GM19240 (cell line): ENCODE data around the gene APMAP.

Experiments
- DNase-seq: peaks from one replicate; pipeline ENCODE4 v3.0.0; 2011; ENCODE audit warnings: low spot score; ENCODE audit not compliant: insufficient read length

APMAP gene

DNA sequence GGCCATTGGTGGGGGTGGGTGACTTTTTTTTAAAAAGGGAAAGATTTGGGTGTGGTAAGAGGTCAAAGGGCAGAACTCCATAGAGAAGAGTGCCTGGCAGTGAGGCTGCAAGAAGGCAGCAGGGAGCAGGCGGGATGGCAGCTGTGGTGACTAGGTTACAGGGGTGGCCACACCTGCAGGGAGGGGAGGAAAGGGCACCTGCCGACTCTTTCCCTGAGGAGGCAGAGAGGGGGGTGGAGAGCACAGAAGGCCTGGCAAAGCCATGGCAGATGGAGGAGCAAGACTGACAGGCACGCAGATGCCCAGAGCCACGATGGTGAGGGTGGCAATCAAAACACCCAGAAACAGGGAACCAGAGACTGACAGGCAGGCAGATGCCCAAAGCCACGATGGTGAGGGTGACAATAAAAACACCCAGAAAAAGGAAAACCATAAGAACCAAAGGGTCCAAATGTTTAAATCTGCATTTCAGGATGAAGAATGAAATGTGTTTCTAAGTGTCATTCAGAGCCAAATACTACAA lies 24.2 kb downstream of the APMAP start:
- no peak for DNase-seq

- no peak for DNase-seq
These were observed 26.1 kb downstream of the APMAP start for GRCh38 chr20:24966317-24967012.

DNA sequence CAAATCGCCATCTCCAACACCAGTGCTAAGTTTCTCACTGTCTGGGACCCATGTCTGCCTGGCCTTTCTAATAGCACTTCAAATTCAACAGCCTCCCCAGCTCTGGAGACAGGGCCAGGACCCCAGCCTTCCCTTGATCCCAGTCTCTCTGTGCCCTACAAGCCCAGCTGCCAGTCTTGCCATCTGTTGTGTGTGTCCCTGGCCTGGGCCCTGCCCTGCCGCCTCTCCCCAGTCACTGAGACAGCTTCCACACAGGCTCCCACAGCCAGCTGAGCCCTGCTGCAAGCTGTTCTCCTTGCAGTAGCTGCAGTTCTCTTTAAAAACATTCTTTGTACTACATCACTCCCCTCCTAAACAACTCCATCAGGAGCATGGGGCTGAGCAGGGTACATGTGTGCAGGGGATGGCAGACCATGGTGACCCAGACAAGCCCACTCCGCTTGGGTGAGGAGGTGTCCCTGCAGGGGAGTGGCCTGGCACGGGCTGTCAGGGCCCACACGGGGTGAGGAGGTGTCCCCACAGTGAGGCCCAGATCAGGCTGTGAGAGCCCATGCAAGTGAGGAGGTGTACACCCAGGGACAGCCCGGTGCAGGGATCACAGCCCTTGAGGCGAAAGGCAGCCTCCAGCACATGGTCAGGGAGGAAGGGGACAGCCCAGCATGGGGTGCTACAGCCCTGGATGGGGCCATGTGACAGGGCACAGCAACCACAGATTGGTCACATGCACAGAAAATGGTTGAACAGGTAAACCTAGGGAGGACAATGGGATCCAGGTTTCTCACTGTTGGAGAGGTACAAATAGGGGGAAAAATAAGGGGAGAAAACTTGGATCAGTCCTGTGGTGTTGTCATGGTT lies 27.3 kb downstream of the APMAP start:
- DNase-seq: no peak

DNA sequence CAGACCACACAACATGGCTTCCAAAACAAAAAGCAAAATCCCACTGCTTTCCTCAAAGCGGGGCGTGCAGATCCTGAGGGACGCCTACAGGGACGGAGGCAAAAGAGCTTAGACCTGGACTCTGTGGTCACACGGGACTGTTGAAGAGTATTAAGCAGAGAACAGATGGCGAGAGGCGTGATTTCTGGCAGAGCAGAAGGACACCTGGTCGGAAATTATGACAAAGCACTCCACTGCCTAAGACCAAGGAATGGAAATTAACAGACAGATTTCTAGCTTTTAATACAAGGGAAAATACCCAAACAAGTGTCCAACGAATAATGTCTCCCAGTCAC lies 28.1 kb downstream of the APMAP start:
- DNase-seq: no peak

GRCh38 chr20:24963672-24964505 lies 28.7 kb downstream of the APMAP start:
- DNase-seq: no peak

GRCh38 chr20:24962510-24962909 lies 30.0 kb downstream of the APMAP start:
- DNase-seq: no peak

DNA sequence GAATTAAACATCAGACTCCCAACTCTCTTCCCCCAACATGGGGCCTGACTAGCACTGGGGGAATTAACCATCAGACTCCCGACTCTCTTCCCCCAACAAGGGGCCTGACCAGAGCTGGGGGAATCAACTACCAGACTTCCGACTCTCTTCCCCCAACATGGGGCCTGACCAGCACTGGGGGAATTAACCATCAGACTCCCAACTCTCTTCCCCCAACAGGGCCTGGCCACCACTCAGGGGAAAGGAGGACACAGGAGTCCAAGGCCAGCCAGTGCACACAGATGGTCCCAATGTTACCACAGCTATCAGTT lies 30.4 kb downstream of the APMAP start:
- no peak for DNase-seq

GRCh38 chr20:24961384-24962181 lies 31.0 kb downstream of the APMAP start:
- DNase-seq: no peak

GRCh38 chr20:24960861-24961260 lies 31.7 kb downstream of the APMAP start:
- DNase-seq: no peak

GRCh38 chr20:24960302-24960801 lies 32.2 kb downstream of the APMAP start:
- DNase-seq: no peak

DNA sequence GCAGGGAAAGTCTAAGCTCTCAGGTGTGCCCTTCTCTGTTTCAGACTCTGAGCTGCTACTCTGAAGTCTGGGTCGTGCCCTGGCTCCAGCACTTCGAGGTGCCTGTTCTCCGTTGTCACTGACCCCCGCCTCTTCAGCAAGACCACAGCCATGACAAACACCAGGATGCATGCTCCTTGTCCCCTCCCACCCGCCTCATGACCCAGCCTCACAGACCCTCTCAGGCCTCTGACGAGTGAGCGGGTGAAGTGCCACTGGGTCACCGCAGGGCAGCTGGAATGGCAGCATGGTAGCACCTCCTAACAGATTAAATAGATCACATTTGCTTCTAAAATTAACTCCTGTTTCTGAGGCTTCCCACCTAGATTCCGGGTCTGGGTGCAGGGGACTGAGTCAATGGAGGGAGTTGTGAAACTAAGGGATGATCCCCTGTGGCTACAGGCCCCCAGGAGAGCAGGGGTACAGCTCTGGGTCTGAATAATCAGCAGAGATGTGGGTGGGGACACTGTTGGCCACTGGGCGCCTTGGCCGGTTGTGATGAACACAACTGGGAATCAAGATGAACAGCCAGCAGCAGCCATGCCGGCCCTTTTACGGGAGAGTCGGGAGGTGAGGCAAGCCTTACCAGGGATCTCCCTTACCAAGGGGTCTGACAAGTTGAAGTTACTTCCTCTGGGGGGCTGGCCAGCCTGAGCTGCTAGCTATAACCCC lies 32.8 kb downstream of the APMAP start:
- DNase-seq: no peak

DNA sequence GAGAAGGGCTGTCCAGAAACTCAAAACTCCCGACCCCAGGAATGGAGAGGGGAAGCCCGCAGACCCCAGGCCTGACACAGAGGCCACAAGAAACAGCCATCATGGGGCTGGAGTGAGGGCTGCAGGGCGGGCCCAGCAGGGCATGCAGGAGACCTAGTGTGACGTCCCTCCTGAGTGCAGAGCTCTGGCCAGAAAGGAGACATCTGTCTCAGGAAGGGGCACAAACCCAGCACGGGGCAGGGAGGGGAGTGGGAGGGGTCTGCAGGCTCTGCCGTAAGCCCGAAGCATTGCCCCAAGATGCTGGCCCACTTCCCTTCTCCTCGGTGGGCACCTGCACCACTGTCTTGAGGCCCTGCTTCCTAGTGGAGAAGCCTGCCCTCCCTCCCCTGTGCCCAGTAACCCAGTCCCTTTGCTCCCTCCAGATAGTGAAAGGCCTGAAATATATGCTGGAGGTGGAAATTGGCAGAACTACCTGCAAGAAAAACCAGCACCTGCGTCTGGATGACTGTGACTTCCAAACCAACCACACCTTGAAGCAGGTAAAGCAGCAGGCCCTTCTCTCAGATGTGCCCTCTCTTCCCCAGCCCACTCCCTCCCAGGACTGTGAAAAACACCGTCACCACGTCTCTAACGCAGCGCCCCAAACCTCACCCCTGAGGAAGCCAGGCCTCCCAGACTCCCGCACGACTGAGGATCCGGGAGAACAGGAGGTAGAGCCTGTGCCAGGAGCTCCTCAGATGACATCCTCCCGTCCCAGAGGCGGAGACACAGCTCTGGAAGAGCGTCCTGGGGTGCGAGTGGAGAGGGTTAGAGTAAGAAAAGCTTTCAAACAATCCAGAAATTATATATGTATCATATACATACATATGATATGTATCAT lies 33.8 kb downstream of the APMAP start:
- no peak for DNase-seq

DNA sequence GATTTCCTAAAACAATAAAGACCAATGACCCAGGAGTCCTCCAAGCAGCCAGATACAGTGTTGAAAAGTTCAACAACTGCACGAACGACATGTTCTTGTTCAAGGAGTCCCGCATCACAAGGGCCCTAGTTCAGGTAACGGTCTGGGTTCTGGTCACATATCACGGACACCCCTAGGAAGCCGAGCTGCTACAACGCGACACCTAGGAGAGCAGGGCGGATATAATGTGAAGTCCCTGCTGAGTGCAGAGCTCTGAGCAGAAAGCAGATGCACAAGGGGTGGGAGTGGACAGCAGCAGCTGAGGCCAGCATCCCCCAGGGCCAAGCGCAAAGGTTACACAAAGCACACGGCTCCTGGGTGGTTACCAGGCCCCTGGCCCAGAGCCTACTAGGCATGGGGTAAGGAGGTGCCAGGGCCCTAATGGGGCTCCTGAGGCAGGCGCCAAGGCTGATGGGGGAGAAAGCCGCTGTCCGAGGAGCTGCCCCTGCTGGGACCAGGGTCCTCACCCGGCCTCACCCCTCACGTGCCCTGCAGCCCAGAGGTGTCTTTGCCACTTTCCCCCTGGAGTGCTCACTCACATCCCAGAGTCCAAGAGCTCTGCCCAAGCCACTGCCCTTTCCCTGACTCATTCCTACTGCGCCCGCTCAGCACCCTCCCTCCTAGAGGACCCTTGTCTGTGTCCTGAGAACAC lies 35.1 kb downstream of the APMAP start:
- DNase-seq: no peak

DNA sequence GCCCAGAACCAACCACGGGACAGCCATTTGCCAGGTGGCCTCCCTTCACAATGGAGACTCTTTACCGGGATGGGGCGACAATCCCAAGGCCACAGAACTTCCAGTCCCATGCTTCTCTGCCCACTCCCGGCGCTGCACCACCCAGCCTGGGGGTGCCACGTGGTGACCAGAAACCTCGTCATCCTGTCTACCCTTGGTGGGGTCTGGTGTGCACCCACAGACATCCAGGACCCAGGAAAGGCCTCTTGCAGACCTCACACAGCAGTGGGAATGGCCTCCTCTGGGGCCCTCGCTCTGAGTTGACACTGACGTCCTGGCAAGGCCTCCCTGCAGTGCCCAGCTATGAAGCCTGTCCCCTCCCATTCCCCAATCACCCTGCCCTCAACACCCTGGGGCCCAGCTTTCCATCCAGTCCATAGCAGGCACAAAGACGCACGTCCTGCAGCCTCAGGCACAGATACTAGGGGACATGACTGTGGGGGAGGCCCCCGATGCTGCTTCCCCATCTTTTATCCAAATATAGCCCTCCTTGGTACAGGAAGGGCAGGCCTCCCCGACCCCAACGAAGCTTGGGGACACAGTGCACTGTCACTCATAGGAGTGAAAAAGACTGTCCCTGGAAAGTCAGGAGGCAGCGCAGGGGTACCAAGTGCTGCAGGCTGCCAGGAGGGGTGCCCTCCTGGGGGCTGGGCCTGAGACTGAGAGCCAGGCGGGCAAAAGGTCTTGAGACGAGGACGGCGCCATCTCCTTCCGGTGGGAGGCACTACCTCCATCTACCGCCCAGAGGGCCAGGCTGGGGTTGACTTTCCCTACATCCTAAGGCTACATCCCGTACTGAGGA lies 36.3 kb downstream of the APMAP start:
- DNase-seq: no peak

- DNase-seq: peak; percentile 45
These were observed 37.5 kb downstream of the APMAP start for GRCh38 chr20:24955045-24955444.

DNA sequence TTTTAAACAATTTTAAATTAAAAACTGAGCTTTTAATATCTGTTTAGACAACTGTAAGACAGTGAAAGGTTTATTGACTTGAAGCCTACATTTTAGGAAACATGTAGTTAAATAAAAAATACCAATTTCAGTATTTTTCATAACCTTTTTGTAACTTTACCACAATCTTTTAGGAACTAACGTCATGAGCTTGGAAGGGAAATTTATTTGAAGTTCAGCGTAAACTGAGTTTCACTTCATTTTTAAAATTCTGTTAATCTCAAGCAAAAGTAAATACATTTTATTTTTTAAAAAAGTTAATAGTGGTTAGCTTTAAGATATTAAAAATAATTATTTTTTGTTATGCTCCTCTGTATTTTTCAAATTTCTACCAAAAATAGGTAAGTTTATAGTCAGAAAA lies 38.0 kb downstream of the APMAP start:
- DNase-seq: no peak

DNA sequence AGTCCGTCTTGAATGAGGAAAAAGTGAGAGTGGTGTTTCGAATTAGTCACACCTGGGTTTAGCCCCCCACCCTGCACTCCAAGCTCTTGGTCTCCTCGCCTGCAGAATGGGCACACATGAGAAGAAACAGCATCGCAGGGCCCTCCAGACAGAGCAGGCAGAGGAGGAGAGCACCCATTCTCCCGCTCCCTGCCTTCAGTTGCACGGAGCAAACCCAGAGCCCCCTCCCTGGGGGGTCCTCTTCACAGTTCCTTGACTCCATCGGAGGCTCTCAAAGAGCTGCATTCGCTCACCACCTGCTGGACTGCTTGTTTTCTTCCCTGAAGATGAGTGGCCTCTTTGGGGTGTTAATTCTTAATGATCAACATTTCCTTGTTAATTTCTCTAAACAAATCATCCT lies 38.4 kb downstream of the APMAP start:
- DNase-seq: no peak

DNA sequence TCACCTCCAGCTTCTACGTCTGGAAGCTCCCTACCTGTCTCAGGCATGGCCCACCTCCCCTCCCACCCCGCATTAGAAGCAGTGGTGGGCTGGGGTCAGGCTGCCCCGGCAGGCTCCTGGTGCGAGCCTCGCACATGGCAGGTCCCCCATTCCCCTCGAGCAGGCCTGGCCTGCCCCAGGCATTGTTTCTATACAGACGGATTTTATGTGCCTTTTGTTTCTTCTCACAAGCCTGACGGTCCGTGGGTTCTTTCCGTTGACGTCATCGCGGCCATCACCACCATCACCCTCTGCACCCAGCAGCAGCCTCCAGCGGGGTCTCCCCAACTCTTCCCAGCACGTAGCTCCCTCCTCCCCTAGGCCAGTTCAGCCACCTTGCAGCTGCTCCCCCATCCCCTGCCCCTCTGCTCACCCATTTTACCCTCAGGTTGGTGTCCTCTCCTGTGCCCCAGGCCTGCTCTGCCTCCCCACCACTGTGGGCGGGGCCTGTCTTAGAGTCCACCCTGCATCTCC lies 38.9 kb downstream of the APMAP start:
- no peak for DNase-seq
